OCI-LY1 (cell line): ENCODE data around the gene GET3.

Source experiments
- H2AFZ ChIP-seq: fragments of 200-600 bp; sonication (generic), shearing (Covaris generic); 2 replicates; pipeline ENCODE4 v1.6.0; 2014; ENCODE audit warnings: antibody characterized with exemption, mild to moderate bottlenecking, low read length
- H3F3A ChIP-seq: fragments of 200-600 bp; sonication (generic), shearing (Covaris generic); 2 replicates; pipeline ENCODE4 v1.6.0; 2014; ENCODE audit warnings: mild to moderate bottlenecking, antibody characterized with exemption, low read length, moderate library complexity; ENCODE audit not compliant: insufficient read depth
- H3K27ac ChIP-seq: fragments of 200-600 bp; sonication (generic); 2 replicates; pipeline ENCODE4 v1.5.1; 2014; ENCODE audit warnings: low read length, mixed run types, mild to moderate bottlenecking, low read depth; ENCODE audit not compliant: poor library complexity, severe bottlenecking
- H3K27me3 ChIP-seq: fragments of 200-600 bp; sonication (generic); 2 replicates; pipeline ENCODE4 v1.6.0; 2014; ENCODE audit warnings: antibody characterized with exemption, mild to moderate bottlenecking, low read length, moderate library complexity; ENCODE audit not compliant: insufficient read depth
- H3K36me3 ChIP-seq: fragments of 200-600 bp; sonication (generic); 2 replicates; pipeline ENCODE4 v1.6.1; 2014; ENCODE audit warnings: mild to moderate bottlenecking, antibody characterized with exemption, low read length, moderate library complexity, mixed read lengths; ENCODE audit not compliant: insufficient read depth
- H3K4me1 ChIP-seq: fragments of 200-600 bp; sonication (generic); 2 replicates; pipeline ENCODE4 v1.5.1; 2014; ENCODE audit warnings: mild to moderate bottlenecking, low read length, moderate library complexity; ENCODE audit not compliant: insufficient read depth, severe bottlenecking
- H3K4me2 ChIP-seq: fragments of 200-600 bp; sonication (generic), shearing (Covaris generic); 2 replicates; pipeline ENCODE4 v1.6.1; 2014; ENCODE audit warnings: low read length
- H3K4me3 ChIP-seq: fragments of 200-600 bp; sonication (generic); 2 replicates; pipeline ENCODE4 v1.5.1; 2014; ENCODE audit warnings: low read length, low read depth, mild to moderate bottlenecking, mixed read lengths; ENCODE audit not compliant: poor library complexity, severe bottlenecking
- H3K79me2 ChIP-seq: fragments of 200-600 bp; shearing (Covaris generic); 2 replicates; pipeline ENCODE4 v1.6.1; 2016; ENCODE audit warnings: mixed run types, low read length, mixed read lengths; ENCODE audit not compliant: insufficient read depth
- H3K9ac ChIP-seq: fragments of 200-600 bp; sonication (generic), shearing (Covaris generic); 2 replicates; pipeline ENCODE4 v1.6.1; 2014; ENCODE audit warnings: mild to moderate bottlenecking, low read length, mixed read lengths
- H3K9me2 ChIP-seq: fragments of 200-600 bp; sonication (generic), shearing (Covaris generic); 2 replicates; pipeline ENCODE4 v1.6.1; 2014; ENCODE audit warnings: low read depth, mild to moderate bottlenecking, low read length, mixed read lengths
- H3K9me3 ChIP-seq: fragments of 200-600 bp; shearing (Covaris generic); 2 replicates; pipeline ENCODE4 v1.6.1; 2014; ENCODE audit warnings: low read length, mixed read lengths
- H4K20me1 ChIP-seq: fragments of 200-600 bp; sonication (generic), shearing (Covaris generic); 2 replicates; pipeline ENCODE4 v1.6.0; 2016; ENCODE audit warnings: mild to moderate bottlenecking, low read length; ENCODE audit not compliant: insufficient read depth
- CTCF ChIP-seq: fragments of 200-600 bp; sonication (generic), shearing (Covaris generic); IDR thresholded peaks from 2 replicates; pipeline ENCODE4 v1.5.1; 2017; ENCODE audit warnings: mild to moderate bottlenecking, antibody characterized with exemption, low read length, moderate library complexity, mixed read lengths
- EZH2 ChIP-seq: fragments of 200-600 bp; sonication (generic), shearing (Covaris generic); IDR thresholded peaks from 2 replicates; pipeline ENCODE4 v1.8.0; 2017; ENCODE audit warnings: borderline replicate concordance, mixed run types, mild to moderate bottlenecking, antibody characterized with exemption, low read length, moderate library complexity, mixed read lengths

GET3 gene

GRCh38 chr19:12698138-12698537 is 39.2 kb upstream of the GET3 start:
- Histone ChIP-seq H3K9ac (no peak overlapping the region), H2AFZ (no peak overlapping the region), H3K79me2 (no peaks in the 10 kb centered on the region), H3K9me3 (no peaks in the 10 kb centered on the region), H3K27me3 (no peaks in the 10 kb centered on the region), H3F3A (peaks cover 7% of the 10 kb centered on the region; the same call in 1 of the 2 replicates), H3K4me1 (peaks cover 20% of the 10 kb centered on the region), H3K9me2 (no peaks in the 10 kb centered on the region), H3K4me2 (no peak overlapping the region), H3K36me3 (peaks cover 47% of the 10 kb centered on the region), H3K27ac (no peak overlapping the region), H4K20me1 (no peaks in the 10 kb centered on the region), H3K4me3 (no peak overlapping the region)
- TF ChIP-seq CTCF: no peak
- no peak for TF ChIP-seq EZH2

GRCh38 chr19:12701596-12702282 is 35.6 kb upstream of the GET3 start:
- H3K4me1 ChIP-seq: peaks cover 9% of the 10 kb centered on the region
- H3K4me3 ChIP-seq: no peak overlapping the region
- H3K27me3 ChIP-seq: no peaks in the 10 kb centered on the region
- no peak overlapping the region for H3K4me2 ChIP-seq
- H3F3A ChIP-seq: peaks cover 6% of the 10 kb centered on the region; the same call in 1 of the 2 replicates
- H2AFZ ChIP-seq: no peak overlapping the region
- H3K9me2 ChIP-seq: no peaks in the 10 kb centered on the region
- TF ChIP-seq CTCF (no peak), EZH2 (no peak)
- H3K9me3 ChIP-seq: no peaks in the 10 kb centered on the region
- H3K36me3 ChIP-seq: peaks cover 83% of the 10 kb centered on the region
- H3K79me2 ChIP-seq: no peaks in the 10 kb centered on the region
- H3K27ac ChIP-seq: no peak overlapping the region
- H4K20me1 ChIP-seq: no peaks in the 10 kb centered on the region
- H3K9ac ChIP-seq: no peak overlapping the region

GRCh38 chr19:12703046-12703445 is 34.3 kb upstream of the GET3 start:
- Histone ChIP-seq H3K4me3 (no peak overlapping the region), H2AFZ (no peak overlapping the region), H3K4me2 (no peak overlapping the region), H4K20me1 (no peaks in the 10 kb centered on the region), H3K4me1 (no peaks in the 10 kb centered on the region), H3K79me2 (no peaks in the 10 kb centered on the region), H3F3A (no peaks in the 10 kb centered on the region), H3K9ac (no peak overlapping the region), H3K36me3 (peaks cover 88% of the 10 kb centered on the region), H3K27ac (no peak overlapping the region), H3K9me3 (no peaks in the 10 kb centered on the region), H3K27me3 (no peaks in the 10 kb centered on the region), H3K9me2 (no peaks in the 10 kb centered on the region)
- TF ChIP-seq CTCF (no peak), EZH2 (no peak)
